BJ (cell line): ENCODE data around the gene HINT3. TPM values are rescaled to one million over a fixed set of nuclear protein-coding genes. Genes with fewer than 3 reads are reported as not detected.

Experiments
- CTCF ChIA-PET: fragments of 350-600 bp; formaldehyde crosslinking; extraction: SDS; loops from one replicate; lab custom pipeline; 2021; ENCODE audit warnings: antibody characterized with exemption, inconsistent platforms; lab: Yijun Ruan, JAX
- POLR2A ChIA-PET: fragments of 300-600 bp; sonication (Branson Sonifier 250); formaldehyde crosslinking; extraction: SDS; loops from one replicate; lab custom pipeline; 2021; ENCODE audit warnings: antibody characterized with exemption; lab: Charles Lee
- DNase-seq: peaks from one replicate; pipeline ENCODE4 v3.0.0-alpha.2; 2011; ENCODE audit warnings: low read depth
- H3K27me3 ChIP-seq: 2 replicates; pipeline ENCODE4 v1.6.0; 2011; ENCODE audit warnings: low read length; ENCODE audit not compliant: control insufficient read depth, insufficient read depth
- H3K36me3 ChIP-seq: 2 replicates; pipeline ENCODE4 v1.5.1; 2011; ENCODE audit warnings: low read length; ENCODE audit not compliant: control insufficient read depth, insufficient read depth
- H3K4me3 ChIP-seq: 2 replicates; pipeline ENCODE4 v1.5.1; 2011; ENCODE audit warnings: low read depth, mild to moderate bottlenecking, control low read depth, low read length
- polyA plus RNA-seq: library from polyadenylated mRNA; depleted of rRNA; stranded (reverse); fragments of >200 nt; gene quantifications from 2 replicates; pipeline ENCODE4 v1.2.3, GENCODE V29; 2011
- TF ChIP-seq, protein P1 (sequence below): IDR thresholded peaks from 2 replicates; pipeline ENCODE4 v1.5.1; 2011; ENCODE audit warnings: low read depth, mild to moderate bottlenecking, control low read depth, inconsistent platforms, low read length, moderate library complexity; ENCODE audit not compliant: insufficient read depth

HINT3 gene
- polyA plus RNA-seq, 1 experiment, result 1.3 TPM

DNA sequence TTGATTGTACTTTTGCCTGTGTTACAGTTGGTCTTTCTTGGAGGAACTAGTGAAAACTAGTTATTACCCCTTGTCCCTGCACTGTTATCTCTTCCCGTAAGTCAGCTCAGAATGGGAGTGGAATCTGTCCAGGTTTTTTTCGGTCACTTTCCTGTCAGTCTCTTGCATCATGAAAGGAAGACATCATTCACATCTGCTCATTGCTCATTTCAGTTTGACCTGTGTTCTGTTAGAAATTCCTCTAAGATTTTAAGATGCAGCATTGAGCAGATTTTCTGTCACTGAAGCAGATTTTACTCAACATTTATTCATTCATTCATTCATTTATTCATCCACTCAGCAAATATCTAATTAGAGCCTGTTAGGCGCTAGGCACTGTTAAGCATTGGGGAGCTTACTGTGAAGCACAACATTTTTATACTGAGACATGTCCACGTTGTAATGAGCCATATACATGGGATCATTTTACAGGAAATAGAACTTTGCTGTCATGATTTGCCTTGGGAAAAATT lies 33.1 kb upstream of the HINT3 start:
- Histone ChIP-seq H3K4me3 (no peak overlapping the region), H3K27me3 (no peaks in the 10 kb centered on the region), H3K36me3 (peaks cover 7% of the 10 kb centered on the region)
- TF ChIP-seq, protein P1, sequence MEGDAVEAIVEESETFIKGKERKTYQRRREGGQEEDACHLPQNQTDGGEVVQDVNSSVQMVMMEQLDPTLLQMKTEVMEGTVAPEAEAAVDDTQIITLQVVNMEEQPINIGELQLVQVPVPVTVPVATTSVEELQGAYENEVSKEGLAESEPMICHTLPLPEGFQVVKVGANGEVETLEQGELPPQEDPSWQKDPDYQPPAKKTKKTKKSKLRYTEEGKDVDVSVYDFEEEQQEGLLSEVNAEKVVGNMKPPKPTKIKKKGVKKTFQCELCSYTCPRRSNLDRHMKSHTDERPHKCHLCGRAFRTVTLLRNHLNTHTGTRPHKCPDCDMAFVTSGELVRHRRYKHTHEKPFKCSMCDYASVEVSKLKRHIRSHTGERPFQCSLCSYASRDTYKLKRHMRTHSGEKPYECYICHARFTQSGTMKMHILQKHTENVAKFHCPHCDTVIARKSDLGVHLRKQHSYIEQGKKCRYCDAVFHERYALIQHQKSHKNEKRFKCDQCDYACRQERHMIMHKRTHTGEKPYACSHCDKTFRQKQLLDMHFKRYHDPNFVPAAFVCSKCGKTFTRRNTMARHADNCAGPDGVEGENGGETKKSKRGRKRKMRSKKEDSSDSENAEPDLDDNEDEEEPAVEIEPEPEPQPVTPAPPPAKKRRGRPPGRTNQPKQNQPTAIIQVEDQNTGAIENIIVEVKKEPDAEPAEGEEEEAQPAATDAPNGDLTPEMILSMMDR, result no peak
- ChIA-PET CTCF (interaction anchor here (0.8 to 1.3 kb wide), 5 partner anchors 9 to 66 kb away, joined by 3 to 5 read pairs (median 4); no protein-coding TSS in a partner anchor), POLR2A (no interaction called here)
- DNase-seq, result no peak

DNA sequence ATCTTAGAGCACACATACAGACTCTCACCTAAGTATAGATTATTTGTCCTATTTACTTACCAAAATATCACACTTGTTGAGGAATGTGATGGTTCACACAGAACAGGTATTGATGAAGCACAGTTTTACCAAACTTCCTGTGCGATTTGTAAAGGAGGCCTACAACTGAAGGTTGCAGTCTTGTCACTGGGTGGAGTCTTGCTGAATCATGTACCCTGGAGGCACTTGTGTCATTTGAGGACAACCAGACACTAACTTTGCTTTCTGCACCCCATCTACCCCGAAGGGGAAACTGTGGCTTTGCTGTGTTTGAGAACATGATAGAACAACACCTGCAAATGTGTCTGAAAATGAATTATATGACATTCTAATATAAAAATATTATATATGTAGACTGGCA lies 32.4 kb upstream of the HINT3 start:
- POLR2A ChIA-PET, result interaction anchor here (0.6 kb wide), 1 partner anchor 32 kb away, joined by 4 read pairs; no protein-coding TSS in a partner anchor
- Histone ChIP-seq H3K36me3 (peaks cover 7% of the 10 kb centered on the region), H3K4me3 (no peak overlapping the region), H3K27me3 (no peaks in the 10 kb centered on the region)
- no peak for DNase-seq
- TF ChIP-seq, protein P1, result no peak
- CTCF ChIA-PET, result interaction anchor here (0.7 to 1.4 kb wide), 5 partner anchors 10 to 67 kb away, joined by 3 to 4 read pairs (median 3); no protein-coding TSS in a partner anchor

DNA sequence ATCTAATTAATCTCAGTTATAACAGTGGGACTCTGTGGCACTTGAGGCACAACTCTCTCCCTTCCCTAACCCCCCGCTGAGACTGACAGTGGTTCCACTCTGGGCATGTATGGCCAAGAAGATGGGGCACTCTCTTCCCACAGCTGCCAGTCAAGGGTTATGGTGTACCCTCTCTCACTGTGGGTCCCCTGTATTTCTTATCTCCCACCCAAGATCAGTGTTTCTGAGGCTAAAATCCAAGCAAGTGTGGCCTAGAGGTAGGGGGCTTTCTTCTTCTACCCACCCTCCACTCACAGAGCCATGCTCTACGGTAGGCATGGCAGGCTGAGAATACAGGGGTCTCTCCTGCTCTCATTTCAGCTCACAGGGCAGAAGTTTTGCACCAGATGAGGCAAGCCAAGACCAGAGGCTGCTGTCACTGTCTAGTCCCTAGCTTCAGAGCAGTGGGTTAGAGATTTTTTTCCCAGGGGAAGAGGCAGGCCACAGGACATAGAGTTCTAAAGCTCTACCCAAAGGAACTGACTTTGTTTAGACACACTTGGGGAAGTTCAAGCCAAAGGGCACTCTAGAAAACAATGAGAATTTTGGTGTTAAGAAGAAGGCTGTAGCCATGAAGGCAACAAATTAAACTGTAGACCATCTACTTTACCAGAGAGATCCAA lies 31.7 kb upstream of the HINT3 start:
- ChIA-PET POLR2A (interaction anchor here (0.6 kb wide), 1 partner anchor 31 kb away, joined by 4 read pairs; no protein-coding TSS in a partner anchor), CTCF (interaction anchor here (0.7 to 1.4 kb wide), 3 partner anchors 9 to 35 kb away, joined by 3 to 4 read pairs (median 3); no protein-coding TSS in a partner anchor)
- H3K36me3 ChIP-seq, result peaks cover 7% of the 10 kb centered on the region
- no peak for DNase-seq
- H3K27me3 ChIP-seq, result no peaks in the 10 kb centered on the region
- H3K4me3 ChIP-seq, result no peak overlapping the region
- TF ChIP-seq, protein P1, result no peak

DNA sequence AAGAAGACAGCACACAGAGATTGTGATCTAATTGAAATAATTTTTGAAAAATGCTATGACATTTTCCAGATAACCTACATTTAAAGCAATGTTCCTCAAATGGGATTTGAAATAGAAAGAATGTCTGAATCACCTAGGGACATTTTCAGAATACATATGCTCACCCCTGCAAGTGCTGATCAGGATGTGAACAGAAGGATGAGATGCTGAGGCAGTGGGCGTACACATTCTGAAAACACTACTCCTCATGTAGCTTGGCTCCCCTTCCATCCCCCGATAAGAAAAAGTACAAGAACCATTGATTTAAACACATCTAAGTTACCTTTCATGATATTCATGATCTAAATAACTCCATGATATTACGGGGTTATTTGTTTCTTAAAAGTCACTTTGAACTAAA lies 29.9 kb upstream of the HINT3 start:
- TF ChIP-seq, protein P1, result no peak
- H3K4me3 ChIP-seq, result no peak overlapping the region
- no peak for DNase-seq
- ChIA-PET POLR2A (no interaction called here), CTCF (interaction anchor here (1.0 kb wide), 1 partner anchor 14 kb away, joined by 3 read pairs; no protein-coding TSS in a partner anchor)
- H3K27me3 ChIP-seq, result no peaks in the 10 kb centered on the region
- peaks cover 4% of the 10 kb centered on the region; the same call in 1 of the 2 replicates for H3K36me3 ChIP-seq

DNA sequence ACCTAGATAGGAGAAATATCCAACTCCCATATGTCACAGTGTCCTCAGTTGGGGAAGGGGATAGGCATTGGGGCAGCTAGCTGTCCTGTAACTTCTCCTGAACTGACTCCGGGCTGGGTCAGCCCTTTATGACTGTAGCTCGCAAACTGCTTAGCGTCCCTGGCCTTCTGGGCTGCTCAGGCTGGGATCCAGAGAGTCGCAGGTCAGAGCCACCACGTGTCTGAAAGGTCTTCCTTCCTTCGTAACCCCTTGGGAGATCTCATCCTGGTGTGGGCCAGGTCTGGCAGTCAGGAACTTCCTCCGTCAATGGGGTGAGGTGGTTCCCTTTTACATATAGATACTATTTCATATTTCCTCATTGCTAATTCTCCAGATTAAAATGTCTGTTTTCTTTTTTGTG lies 28.8 kb upstream of the HINT3 start:
- no peaks in the 10 kb centered on the region for H3K27me3 ChIP-seq
- peaks cover 4% of the 10 kb centered on the region; the same call in 1 of the 2 replicates for H3K36me3 ChIP-seq
- H3K4me3 ChIP-seq, result no peak overlapping the region
- POLR2A ChIA-PET, result no interaction called here
- no peak for DNase-seq
- CTCF ChIA-PET, result interaction anchor here (1.0 kb wide), 1 partner anchor 13 kb away, joined by 3 read pairs; no protein-coding TSS in a partner anchor
- TF ChIP-seq, protein P1, result no peak
